ENCODE measurements around the gene DLEC1.
A peak's percentile ranks its signal among the peaks of the same experiment; 100 is the strongest.

DLEC1 gene, protein sequence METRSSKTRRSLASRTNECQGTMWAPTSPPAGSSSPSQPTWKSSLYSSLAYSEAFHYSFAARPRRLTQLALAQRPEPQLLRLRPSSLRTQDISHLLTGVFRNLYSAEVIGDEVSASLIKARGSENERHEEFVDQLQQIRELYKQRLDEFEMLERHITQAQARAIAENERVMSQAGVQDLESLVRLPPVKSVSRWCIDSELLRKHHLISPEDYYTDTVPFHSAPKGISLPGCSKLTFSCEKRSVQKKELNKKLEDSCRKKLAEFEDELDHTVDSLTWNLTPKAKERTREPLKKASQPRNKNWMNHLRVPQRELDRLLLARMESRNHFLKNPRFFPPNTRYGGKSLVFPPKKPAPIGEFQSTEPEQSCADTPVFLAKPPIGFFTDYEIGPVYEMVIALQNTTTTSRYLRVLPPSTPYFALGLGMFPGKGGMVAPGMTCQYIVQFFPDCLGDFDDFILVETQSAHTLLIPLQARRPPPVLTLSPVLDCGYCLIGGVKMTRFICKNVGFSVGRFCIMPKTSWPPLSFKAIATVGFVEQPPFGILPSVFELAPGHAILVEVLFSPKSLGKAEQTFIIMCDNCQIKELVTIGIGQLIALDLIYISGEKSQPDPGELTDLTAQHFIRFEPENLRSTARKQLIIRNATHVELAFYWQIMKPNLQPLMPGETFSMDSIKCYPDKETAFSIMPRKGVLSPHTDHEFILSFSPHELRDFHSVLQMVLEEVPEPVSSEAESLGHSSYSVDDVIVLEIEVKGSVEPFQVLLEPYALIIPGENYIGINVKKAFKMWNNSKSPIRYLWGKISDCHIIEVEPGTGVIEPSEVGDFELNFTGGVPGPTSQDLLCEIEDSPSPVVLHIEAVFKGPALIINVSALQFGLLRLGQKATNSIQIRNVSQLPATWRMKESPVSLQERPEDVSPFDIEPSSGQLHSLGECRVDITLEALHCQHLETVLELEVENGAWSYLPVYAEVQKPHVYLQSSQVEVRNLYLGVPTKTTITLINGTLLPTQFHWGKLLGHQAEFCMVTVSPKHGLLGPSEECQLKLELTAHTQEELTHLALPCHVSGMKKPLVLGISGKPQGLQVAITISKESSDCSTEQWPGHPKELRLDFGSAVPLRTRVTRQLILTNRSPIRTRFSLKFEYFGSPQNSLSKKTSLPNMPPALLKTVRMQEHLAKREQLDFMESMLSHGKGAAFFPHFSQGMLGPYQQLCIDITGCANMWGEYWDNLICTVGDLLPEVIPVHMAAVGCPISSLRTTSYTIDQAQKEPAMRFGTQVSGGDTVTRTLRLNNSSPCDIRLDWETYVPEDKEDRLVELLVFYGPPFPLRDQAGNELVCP (N-terminal part only)

DNA sequence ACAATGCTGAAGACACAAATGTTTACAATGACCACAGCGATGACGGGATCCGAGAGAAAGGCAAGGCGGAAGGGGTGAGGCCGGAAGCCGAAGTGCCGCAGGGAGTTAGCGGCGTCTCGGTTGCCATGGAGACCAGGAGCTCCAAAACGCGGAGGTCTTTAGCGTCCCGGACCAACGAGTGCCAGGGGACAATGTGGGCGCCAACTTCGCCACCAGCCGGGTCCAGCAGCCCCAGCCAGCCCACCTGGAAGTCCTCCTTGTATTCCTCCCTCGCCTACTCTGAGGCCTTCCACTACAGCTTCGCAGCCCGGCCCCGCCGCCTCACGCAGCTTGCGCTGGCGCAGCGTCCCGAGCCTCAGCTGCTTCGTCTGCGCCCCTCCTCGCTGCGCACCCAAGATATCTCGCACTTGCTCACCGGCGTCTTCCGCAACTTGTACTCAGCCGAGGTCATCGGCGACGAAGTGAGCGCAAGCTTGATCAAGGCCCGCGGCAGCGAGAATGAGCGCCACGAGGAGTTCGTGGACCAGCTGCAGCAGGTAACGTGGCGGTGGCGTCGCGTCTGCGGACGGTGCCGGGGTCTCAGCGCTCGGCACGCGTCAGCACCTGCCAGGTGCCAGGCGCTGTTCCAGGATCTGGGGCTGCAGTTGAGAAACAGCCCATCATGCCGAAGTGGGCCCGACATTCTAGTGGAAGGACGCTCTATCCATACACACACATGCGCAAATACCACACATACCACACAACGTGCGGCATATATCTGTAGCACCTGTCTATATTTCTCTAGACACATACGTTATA lies at the start of gene DLEC1:
Gene DLEC1, plus strand, starts transcription at position 108 of the 798 bp plus-strand sequence. Its CDS starts 18 bp downstream, at position 126.
- DNase-seq: peak; percentile 70 to 74

DNA sequence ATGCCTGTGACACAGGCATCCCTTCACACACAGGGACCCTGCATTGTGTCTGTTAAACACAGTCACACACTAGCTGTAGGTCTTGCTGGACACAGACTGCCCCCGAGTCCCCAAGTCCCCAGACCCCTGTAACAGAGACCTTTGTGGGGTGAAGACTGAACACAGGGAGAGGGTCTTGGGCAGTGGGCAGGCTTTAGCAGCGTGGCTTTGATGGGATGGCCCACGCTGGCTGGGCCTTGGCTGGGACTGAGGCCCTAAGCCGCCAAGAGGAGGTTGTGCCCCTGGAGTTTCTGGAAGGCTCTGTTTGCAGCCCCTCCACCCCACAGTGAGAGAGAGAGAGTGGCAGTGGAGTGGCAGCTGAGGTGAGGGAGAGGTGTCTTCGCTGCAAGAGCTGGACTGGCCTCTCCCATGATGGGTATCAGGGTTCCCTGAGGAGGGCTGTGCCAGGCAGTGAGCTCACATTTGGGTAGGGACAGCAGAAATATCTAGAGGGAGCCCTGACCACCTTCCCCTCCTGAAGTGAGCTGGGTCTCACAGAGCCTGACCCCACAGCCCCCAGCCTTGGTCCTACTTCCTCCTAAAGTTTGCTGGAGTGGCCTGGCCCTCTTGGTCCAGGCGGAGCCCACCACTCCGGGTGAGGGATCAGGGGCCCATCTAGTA lies 49.1 kb upstream of the DLEC1 start:
- no peak for DNase-seq

DNA sequence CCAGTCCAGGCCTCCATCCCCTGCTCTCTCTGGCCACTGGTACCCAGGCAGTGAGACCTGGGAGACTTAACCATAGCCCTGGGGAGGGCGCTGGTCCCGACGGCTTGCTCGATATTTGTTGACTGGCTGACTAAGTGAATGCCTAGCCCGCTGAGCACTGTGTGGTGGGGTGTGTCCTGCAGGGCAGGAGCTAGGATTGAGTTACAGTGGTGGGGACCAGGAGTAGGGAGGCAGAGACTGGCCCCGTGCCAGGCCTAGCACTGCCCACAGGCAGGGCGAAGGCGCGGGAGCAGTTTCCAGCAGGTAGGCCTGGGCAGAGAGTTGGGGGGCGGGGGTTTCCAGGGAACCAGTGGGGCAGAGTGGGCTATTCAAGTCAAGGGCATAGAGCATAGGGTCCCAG lies 48.5 kb upstream of the DLEC1 start, which contains the start of gene VILL:
Gene VILL, plus strand, starts transcription at position 260 of the 400 bp plus-strand sequence. CDS start 2,887 bp downstream, outside the sequence.
- no peak for DNase-seq

DNA sequence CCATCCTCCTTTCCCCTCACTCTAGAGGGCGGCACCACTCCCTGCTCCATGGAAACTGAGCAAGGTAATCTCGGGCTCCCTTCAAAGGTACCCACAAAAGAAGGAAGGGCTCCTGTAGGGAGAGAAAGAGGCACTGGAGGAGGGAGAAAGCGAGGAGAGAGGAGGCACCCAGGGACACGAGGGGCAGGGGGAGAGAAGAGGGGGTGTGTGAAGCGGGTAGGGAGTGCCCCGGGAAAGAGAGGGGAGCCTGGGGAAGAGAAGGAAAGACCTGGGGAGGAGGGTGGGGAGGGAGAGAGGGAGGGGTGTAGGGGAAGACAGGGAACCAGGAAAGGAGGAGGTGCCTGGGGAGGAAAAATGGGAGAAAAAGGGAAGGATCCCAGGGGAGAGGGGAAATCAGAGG lies 47.9 kb upstream of the DLEC1 start:
- DNase-seq: no peak

DNA sequence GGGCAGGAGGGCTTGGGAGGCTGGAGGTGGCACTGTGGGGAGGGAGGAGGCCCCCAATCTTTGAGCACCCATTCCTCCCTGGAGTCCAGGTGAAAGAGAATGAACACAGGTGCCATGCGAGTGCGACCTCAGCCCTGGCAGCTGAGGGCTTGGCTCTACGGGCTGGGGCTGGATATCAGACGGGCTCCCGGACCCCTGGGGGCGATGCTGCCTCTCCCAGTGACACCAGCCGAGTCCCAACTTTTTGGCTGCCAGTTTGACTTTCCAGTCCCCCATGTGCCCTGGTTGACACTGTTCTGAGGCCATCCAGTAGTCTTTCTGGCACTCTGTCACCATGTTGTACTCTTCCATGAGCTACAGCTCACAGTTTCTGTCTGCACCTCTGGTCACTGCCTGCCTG lies 47.2 kb upstream of the DLEC1 start:
- DNase-seq: no peak

DNA sequence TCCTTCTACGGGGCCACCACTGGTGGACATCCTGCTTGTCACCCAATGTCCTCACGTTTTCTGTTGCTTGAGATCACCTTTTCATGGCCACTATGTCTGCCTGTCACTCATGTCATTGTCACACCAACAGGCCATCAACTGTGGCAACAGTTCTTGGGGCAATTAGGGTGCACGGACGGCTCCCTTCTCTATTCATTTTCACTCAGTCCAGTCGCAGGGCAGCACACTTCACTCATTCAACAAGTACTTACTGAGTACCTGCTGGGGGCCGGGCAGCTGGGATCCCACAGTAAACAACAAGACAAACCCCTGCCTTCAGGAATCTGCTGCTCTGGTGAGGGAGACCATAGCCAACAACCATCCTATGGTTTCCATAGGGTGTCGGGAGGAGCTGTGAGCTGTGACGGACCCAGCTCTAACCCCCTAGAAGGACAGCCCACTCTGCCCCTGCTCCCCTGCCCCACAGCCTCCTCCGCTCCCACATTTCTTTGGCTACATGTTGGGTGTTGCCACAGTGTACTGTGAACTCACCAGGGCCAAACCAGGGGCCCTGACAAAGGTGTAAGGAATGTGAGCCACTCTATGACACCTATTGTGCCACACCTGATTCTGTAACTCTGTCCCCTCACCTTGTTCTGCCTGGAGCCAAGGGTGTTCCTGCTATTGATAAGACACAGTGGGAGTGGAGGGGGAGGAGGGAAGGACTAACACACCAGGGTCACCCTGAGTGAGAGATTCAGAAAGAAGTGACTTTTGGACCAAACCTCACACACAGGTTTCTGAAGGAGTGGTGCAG lies 46.5 kb upstream of the DLEC1 start:
- no peak for DNase-seq

DNA sequence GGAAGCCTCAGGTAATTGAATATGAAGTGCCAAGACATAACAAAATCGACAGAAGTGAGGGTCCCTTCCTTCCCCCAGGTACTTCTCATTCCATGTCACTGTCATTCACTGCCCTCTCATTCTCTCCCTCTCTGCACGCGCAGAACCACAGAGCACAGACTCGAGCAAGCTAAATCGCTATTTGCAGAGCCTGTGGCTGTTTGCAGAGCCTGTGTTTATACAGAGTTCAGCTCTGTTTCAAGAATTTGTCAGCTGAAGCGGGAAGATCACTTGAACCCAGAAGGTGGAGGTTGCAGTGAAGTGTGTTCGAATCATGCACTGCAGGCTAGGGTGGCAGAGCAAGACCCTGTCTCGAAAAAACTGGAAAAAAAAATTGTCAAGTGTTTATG lies 45.9 kb upstream of the DLEC1 start:
- no peak for DNase-seq

DNA sequence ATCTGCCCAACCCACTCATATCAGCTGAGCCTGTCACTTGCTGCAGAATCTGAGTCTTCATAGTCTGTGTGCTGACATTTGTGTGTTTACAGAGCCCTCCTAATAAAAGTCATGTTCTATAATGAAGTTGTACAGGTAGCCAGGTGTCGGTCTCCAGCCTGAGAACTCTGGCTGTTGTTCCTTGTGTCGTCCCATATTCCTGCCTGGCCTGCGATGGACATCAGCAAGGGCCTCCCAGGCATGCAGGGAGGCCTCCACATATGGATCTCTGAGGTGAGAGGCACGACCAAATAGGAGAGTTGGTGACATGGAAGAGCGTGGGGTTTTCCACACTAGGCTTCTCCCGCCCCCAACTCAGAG lies 45.6 kb upstream of the DLEC1 start:
- DNase-seq: no peak

DNA sequence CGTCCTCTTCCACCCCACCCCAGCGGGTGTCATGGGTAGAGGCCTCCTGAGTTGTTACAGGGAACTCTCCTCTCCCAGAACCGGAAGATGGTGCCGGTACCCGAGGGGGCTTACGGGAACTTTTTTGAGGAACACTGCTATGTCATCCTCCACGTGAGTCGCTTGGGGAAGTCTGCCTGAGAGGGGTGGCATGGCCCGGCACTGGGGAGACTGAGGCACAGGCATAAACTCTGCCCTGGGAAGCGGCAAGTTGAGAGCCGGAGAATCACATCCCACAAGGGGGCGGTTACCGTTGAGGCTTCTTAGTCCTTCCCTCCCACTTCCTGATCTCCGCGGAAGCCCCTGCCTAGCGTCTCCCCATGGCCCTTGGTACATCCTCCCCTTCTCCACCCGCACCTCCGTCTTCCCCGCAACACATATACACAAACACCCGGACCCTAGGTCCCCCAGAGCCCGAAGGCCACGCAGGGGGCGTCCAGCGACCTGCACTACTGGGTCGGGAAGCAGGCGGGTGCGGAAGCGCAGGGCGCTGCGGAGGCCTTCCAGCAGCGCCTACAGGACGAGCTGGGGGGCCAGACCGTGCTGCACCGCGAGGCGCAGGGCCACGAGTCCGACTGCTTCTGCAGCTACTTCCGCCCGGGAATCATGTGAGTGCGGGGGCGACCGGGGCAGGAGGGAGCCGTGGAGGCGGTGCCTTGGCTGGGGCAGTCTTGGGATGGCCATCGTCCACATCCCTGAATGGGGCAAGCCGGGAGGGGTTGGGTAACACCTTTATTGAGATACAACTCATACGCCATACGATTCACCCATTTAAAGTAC lies 45.0 kb upstream of the DLEC1 start:
- peak; percentile 89 to 90 for DNase-seq

DNA sequence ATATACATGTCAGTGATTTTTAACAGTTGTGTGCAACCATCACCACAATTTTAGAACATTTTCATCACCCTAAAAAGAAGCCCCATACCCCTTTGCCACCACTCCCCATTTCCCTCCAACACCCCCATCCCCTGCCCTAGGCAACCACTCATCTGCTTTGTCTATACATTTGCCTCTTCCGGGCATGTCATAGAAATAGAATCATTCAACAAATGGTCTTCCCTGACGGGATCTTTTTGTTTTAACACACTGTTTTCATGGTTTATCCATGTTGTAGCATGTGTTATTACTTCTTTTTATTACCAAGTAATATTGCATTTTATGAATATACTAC lies 44.4 kb upstream of the DLEC1 start:
- peak in 1 of 2 experiments; percentile 72 for DNase-seq

DNA sequence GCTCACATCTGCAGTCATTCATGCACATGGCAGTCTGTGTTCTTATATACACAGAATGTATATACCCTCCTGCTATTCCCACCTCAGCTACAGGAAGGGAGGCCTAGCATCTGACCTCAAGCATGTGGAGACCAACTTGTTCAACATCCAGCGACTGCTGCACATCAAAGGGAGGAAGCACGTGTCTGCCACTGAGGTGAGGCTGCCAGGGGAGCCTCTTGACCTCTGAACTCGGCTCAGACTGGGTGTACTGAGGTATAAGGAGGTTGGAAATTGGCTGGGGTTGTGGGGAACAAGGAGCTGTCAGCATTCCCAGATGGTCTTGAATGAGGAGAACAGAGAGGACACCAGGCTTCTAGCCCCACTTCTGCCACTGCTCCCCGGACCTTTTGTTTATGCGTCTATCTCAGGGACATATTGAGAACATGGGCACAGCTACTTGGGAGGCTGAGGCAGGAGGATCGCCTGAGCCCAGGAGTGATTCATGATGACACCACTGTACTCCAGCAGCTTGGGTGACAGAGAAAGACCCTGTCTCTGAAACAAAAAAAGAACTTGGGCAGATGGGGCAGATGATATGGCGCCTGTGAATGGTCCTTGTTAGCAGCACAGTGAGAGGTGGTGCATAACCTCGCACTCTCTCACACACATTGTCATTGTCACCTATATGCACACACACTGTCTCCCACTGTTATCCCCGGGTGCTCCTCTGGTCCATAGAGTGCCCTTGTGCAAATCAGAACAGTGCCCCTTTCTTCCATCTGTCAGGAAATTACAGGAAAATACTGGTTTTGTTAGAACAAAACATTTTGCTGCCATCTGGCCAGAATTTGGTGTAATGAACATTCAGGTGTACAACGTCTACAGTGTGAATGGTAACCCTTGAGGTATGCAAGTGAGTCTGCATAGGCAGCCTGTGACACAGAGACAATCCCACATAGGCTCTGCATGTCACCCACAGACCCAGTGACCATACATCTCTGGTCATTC lies 43.1 kb upstream of the DLEC1 start:
- DNase-seq: no peak

DNA sequence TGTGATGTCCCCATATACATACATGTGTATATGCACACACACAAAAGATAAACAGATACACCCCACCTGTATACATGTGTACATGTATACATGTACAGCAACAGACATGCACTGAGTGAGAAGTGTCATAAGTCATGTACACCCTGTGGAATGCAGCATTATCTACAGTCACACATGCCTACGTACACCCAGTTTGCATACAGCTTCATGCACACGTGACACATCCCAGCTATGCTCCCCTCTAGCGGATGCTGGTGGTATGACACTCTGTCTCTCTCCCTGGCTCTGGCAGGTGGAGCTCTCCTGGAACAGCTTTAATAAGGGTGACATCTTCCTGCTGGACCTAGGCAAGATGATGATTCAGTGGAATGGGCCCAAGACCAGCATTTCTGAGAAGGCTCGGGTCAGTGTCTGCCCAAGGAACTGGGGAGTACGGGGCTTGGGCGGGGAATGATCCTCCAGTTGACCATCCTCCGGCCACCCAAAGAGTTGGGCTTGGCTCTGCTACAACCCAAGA lies 42.2 kb upstream of the DLEC1 start:
- peak; percentile 80 to 89 for DNase-seq

DNA sequence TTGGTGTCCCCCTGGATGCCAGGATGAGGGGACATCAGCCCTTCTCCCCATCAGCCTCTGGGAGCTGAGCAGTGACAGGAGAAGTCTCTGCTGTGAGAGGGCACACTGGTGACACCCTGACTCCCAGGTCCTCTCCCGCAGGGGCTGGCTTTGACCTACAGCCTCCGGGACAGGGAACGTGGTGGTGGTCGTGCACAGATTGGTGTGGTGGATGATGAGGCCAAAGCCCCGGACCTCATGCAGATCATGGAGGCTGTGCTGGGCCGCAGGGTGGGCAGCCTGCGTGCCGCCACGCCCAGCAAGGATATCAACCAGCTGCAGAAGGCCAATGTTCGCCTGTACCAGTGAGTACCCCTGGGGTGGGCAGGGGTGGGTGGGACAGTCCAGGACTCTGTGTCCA lies 41.7 kb upstream of the DLEC1 start:
- DNase-seq: no peak

DNA sequence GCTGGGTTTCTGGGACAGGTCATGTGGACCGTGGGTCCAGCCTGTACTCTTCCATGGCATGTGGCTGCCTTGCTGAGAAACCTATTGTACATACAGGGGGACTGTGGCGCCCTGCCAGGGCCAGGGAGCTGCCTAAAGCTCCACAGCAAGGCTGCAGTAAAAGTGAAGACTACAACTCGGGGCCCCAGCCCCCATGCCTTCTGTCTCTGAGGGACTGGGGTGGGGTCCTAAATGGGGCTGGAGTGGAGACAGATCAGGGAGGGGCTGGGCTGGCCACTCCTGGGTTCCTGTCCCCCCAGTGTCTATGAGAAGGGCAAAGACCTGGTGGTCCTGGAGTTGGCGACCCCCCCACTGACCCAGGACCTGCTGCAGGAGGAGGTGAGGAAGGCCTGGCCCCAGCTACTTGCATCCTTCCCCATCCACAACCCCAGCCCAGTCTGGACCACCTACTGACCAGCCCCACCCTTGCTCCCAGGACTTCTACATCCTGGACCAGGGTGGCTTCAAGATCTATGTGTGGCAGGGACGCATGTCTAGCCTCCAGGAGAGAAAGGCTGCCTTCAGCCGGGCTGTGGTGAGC lies 41.1 kb upstream of the DLEC1 start:
- no peak for DNase-seq

DNA sequence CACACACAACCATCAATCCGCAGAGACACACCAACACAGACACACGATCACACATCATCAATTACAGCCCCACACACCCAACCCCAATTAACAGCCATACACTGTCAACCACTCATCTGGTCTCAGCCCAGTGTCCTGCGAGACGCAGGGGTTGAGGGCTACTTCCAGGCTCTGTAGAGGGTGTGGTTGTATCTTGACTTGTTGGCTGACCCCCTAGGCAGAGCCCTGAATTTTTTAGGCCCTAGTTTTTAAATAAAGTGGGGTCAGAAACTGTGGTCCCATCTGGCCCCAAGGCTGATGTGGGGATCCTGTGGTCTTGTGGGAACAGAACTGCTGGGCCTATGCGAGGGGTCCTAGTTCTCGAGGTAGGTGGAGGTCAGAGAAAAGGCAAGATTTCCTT lies 39.2 kb upstream of the DLEC1 start:
- no peak for DNase-seq

DNA sequence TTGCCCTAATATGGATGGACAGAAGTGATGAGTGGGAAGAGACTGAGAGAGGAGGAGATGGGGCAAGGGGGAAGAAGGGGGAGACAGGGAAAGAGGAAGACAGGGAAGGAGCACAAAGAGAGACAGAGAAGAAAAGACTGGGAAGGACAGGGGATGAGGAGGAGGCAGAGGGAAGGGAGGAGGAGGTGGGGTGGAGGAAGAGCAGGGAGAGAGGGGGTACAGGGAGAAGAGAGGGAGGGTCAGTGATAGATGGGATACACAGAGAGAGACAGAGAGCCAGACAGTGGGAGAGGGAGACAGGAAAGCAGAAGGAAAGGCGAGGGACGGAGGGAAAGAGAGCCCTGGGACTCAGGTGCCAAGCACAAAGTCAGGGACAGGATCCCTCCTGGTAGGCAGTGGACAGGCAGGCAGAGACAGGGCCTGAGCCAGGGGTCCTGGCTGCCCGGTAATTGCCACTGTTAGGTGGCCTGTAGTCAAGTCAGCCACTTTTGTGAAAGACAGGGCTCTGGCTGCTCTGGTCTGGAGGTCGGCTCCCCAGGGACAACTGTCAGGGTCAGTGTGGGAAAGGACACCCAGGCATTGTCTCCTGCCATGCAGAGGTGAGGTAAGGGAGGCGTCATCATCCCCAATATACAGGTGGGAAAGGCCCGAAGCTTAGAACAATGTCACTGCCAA lies 38.6 kb upstream of the DLEC1 start:
- no peak for DNase-seq

DNA sequence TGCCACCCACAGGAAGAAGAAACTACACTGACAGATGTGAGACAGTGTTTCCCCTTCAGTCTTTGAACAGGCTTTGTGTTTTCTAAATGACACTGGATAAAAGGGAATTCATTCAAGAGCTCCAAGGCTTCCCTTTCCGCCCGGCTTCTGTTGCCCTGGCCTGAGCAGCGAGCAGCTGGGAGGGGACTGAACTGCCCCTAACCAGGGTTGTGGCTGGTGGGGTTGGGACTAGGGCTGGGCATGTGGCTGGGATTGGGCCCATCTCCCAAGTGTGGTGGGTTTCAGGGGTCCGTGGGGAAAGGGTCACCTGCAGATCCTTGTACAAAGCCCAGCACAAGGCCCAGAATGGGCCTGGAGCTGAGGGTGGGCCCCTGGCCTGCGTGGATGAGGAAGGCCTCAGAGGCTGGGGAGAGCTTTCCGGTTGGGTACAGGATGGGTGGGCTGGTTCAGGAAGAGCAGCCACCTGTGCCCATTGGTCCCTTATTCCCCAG lies 38.0 kb upstream of the DLEC1 start:
- DNase-seq: no peak

Measured in AML-193 (cell line).